Lower leg skin (tissue), 4 donors: ENCODE data around the gene SVOPL. TPM values are rescaled to one million over a fixed set of nuclear protein-coding genes. Genes with fewer than 3 reads are reported as not detected.

Source experiments
- DNase-seq, 2 donors: peaks; one replicate each; pipeline ENCODE4 v3.0.0-alpha.2; 2019; ENCODE audit warnings: low spot score in 2 of 2
- H3K4me3 ChIP-seq: fragments of 200-600 bp; sonication (generic); 2 replicates; pipeline ENCODE4 v1.5.1; 2017; ENCODE audit warnings: mild to moderate bottlenecking, low read depth; ENCODE audit not compliant: poor library complexity, severe bottlenecking
- POLR2A ChIP-seq, 2 donors: fragments of 450-650 bp; IDR thresholded peaks; one replicate each; pipeline ENCODE4 v1.6.1; 2016 to 2017; ENCODE audit warnings: antibody characterized with exemption in 2 of 2, mild to moderate bottlenecking in 1 of 2, moderate library complexity in 1 of 2
- WGBS, 2 donors: methylation state at CpG; one replicate each; pipeline ENCODE4 v1.1.5; 2018; 5-methylcytosine and 5-hydroxymethylcytosine counted together
- intact Hi-C: fragments of 100-400 bp; cut with DNase I; formaldehyde crosslinking; loops from one replicate; pipeline ENCODE4 v1.15.0; 2023; ENCODE audit warnings: low total_unique reads
- total RNA-seq, 4 donors: library from RNA; depleted of rRNA; stranded (reverse); fragments of >200 nt; gene quantifications; one replicate each; pipeline ENCODE4 v1.1.0, GENCODE V29; 2016
- TF ChIP-seq, protein P1 (sequence below), 3 donors: fragments of 450-650 bp; IDR thresholded peaks; one replicate each; pipeline ENCODE4 v1.5.1; 2016; ENCODE audit warnings: antibody characterized with exemption in 3 of 3, mild to moderate bottlenecking in 3 of 3, moderate library complexity in 2 of 3

SVOPL gene
- total RNA-seq, 4 donors from 2014 or later: 0.21 to 1.6 TPM; not detected in 2

- WGBS, 2 donors: 48 to 67% methylated on average over 6 of the region's 6 CpGs
- TF ChIP-seq POLR2A (IDR thresholded peaks at IDR 0.05): no peak
- TF ChIP-seq, protein P1, sequence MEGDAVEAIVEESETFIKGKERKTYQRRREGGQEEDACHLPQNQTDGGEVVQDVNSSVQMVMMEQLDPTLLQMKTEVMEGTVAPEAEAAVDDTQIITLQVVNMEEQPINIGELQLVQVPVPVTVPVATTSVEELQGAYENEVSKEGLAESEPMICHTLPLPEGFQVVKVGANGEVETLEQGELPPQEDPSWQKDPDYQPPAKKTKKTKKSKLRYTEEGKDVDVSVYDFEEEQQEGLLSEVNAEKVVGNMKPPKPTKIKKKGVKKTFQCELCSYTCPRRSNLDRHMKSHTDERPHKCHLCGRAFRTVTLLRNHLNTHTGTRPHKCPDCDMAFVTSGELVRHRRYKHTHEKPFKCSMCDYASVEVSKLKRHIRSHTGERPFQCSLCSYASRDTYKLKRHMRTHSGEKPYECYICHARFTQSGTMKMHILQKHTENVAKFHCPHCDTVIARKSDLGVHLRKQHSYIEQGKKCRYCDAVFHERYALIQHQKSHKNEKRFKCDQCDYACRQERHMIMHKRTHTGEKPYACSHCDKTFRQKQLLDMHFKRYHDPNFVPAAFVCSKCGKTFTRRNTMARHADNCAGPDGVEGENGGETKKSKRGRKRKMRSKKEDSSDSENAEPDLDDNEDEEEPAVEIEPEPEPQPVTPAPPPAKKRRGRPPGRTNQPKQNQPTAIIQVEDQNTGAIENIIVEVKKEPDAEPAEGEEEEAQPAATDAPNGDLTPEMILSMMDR (IDR thresholded peaks at IDR 0.05): no peak
- intact Hi-C loops: no loop called here
These were observed 38.2 kb downstream of the SVOPL start for GRCh38 chr7:138662991-138663320.

DNA sequence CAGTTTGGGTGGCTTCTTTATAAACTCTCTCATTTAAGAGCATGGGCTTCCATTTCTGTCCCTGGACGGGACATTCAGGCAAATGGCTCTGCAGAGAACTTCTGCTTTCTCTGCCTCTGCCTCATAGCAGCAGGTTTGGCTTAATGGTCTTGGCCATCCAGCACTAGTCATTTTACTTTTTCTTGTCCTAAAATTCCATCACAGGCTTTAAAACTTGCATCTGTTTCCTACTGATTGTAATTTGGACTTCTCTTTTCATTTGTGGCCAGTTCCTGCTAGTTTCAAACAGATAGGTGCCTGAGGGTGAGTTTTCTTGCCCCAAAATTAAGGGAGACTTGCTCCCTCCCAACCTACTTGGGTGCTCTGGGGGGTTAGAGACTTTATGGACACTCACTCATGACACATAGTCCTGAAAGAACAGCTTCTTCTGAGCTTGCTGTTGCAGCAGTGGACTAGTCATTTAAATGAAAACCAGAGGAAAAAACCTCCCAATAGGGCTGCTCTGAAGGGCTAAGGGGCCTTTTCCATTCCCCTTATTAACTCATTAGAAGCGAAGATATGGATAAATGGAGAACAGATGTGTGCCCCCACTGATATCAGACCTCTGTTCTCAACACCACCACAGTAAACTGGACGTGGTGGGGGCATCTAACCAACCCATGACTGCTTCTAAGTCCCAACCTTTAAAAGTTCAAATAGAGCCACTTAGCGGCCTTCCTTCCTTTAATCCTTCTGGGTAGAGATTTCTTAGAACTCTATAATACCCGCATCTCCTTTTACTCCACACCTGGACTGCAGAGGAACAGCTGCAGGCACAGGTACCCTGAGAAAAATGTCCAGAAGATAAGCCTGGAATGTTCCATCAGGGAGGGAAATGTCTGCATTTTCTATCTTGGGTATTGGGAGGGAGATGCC is 38.8 kb downstream of the SVOPL start:
- 68 to 78% methylated on average over 5 of the region's 5 CpGs for WGBS, 2 donors
- no peak for DNase-seq
- TF ChIP-seq, protein P1 (IDR thresholded peaks at IDR 0.05): no peak
- no peak for TF ChIP-seq POLR2A (IDR thresholded peaks at IDR 0.05)
- intact Hi-C loops: no loop called here
- H3K4me3 ChIP-seq: no peak overlapping the region

More at GRCh38 chr7:138662991-138663320, 38.2 kb downstream of the SVOPL start:
- H3K4me3 ChIP-seq: no peak overlapping the region
- no peak for DNase-seq

GRCh38 chr7:138661069-138661635 is 40.0 kb downstream of the SVOPL start:
- DNase-seq: no peak
- intact Hi-C loops: no loop called here
- WGBS, 2 donors: 59 to 61% methylated on average over 9 of the region's 9 CpGs
- TF ChIP-seq, protein P1 (IDR thresholded peaks at IDR 0.05): no peak
- TF ChIP-seq POLR2A (IDR thresholded peaks at IDR 0.05): no peak
- H3K4me3 ChIP-seq: no peak overlapping the region

DNA sequence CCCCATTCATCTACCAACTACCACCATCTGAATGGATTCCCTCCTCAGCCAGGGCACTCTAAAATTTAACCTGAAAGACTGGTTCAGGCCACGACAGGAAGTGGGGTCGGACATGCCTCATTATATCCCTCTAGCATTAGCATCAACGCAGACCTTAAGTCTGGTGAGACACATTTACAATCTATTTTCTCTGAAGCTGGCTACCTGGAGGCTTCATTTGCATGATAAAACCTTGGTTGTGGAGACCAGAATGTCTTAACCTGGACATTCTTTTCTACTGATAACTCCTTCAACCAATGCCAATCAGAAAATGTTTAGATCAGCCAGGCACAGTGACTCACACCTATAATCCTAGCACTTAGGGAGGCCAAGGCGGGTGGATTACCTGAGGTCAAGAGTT is 42.3 kb downstream of the SVOPL start:
- intact Hi-C loops: no loop called here
- no peak for DNase-seq
- H3K4me3 ChIP-seq: no peak overlapping the region
- TF ChIP-seq, protein P1 (IDR thresholded peaks at IDR 0.05): no peak
- TF ChIP-seq POLR2A (IDR thresholded peaks at IDR 0.05): no peak
- WGBS, 2 donors: 80 to 85% methylated on average over 4 of the region's 4 CpGs

GRCh38 chr7:138657854-138658386 is 43.2 kb downstream of the SVOPL start:
- no peak for DNase-seq
- intact Hi-C loops: no loop called here
- WGBS, 2 donors: 69 to 70% methylated on average over 4 of the region's 4 CpGs
- no peak overlapping the region for H3K4me3 ChIP-seq
- TF ChIP-seq POLR2A (IDR thresholded peaks at IDR 0.05): no peak
- TF ChIP-seq, protein P1 (IDR thresholded peaks at IDR 0.05): no peak
